Mesodermal cell (in vitro differentiated cells): ENCODE measurements around the gene TNFSF13.
A peak's percentile ranks its signal among the peaks of the same experiment; 100 is the strongest.

Experiments
- H3K27ac ChIP-seq: 2 replicates; pipeline ENCODE4 v1.7.0; 2013; ENCODE audit warnings: mild to moderate bottlenecking, low read depth, low read length, moderate library complexity; ENCODE audit not compliant: severe bottlenecking
- H3K36me3 ChIP-seq: 2 replicates; pipeline ENCODE4 v1.7.1; 2013; ENCODE audit warnings: mild to moderate bottlenecking, low read length, moderate library complexity; ENCODE audit not compliant: control insufficient read depth, insufficient read depth
- H3K4me1 ChIP-seq: one replicate; pipeline ENCODE4 v1.7.1; 2013; ENCODE audit warnings: mild to moderate bottlenecking, low read length; ENCODE audit not compliant: insufficient read depth, control insufficient read depth, poor library complexity, severe bottlenecking
- H3K4me3 ChIP-seq: 2 replicates; pipeline ENCODE4 v1.7.0; 2013; ENCODE audit warnings: low read length, control low read depth, mild to moderate bottlenecking; ENCODE audit not compliant: insufficient read depth, poor library complexity, severe bottlenecking; ENCODE audit errors: extremely low read depth
- H3K9me3 ChIP-seq: 2 replicates; pipeline ENCODE4 v1.7.1; 2013; ENCODE audit warnings: mild to moderate bottlenecking, low read length, moderate library complexity; ENCODE audit not compliant: control insufficient read depth
- WGBS, 2 experiments: methylation state at CpG; one replicate each; pipeline ENCODE4 v1.1.5; 2013; ENCODE audit warnings: missing lambda C conversion rate in 2 of 2; ENCODE audit not compliant: insufficient coverage in 2 of 2; 5-methylcytosine and 5-hydroxymethylcytosine counted together

TNFSF13 gene

DNA sequence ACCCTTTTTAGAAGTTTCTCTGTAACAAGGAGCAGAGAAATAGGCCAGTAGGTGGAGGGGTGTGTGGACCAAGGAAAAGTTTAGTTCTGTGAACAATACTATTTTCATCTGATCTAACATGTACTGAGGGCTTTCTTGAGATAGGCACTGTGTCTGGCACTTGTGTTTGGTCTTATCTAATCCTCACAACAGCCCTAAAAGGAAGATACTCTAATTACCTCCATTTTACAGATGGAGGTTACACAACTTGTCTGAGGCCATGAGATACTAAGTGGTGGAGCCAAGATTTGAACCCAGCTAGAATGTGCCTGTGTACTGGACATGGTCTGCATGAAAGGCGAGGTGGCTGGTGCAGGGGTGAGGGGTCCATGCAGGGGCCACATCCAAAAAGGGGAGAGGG lies 5.2 kb upstream of the TNFSF13 start:
- H3K36me3 ChIP-seq: no peaks in the 10 kb centered on the region
- no peak overlapping the region for H3K4me3 ChIP-seq
- H3K27ac ChIP-seq: no peak overlapping the region
- no peaks in the 10 kb centered on the region for H3K9me3 ChIP-seq
- WGBS, 2 experiments: 80% methylated on average over 1 of the region's 1 CpG; no CpG with 5 or more reads in 1 of the 2 experiments
- peaks cover 9% of the 10 kb centered on the region for H3K4me1 ChIP-seq

DNA sequence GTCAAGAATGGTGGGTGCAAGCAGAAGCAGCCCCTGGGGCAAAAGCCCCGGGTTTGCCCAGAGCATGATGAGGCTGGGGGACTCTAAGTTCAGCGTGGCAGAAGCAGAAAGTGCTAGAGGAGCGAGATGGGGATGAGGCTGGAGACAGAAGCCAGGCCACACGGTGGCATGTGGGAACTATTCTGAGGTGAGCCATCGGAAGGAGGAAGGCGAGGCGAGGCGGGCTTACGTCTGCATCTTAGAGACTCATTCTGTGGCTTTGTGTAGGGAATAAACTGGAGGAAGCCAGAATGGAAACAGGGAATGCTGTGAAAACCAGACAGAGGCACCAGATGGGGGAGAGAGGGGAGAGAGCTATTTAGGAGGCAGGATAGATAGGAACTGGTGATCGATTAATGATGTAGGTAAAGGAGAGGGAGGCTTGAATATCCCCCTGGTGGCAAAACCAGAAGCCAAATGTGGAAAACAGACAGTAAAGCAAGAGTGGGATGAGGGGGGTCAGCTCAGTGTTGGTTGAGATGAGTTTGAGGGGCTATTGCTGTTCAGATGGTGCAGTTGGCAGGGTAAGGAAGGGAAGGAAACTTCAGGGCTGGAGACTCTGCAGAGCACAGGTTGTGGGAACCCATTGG lies 3.1 kb upstream of the TNFSF13 start:
- H3K9me3 ChIP-seq: no peaks in the 10 kb centered on the region
- WGBS, 2 experiments: 58 to 68% methylated on average over 10 of the region's 10 CpGs
- H3K27ac ChIP-seq: no peak overlapping the region
- no peaks in the 10 kb centered on the region for H3K36me3 ChIP-seq
- peaks cover 10% of the 10 kb centered on the region for H3K4me1 ChIP-seq
- H3K4me3 ChIP-seq: no peak overlapping the region

DNA sequence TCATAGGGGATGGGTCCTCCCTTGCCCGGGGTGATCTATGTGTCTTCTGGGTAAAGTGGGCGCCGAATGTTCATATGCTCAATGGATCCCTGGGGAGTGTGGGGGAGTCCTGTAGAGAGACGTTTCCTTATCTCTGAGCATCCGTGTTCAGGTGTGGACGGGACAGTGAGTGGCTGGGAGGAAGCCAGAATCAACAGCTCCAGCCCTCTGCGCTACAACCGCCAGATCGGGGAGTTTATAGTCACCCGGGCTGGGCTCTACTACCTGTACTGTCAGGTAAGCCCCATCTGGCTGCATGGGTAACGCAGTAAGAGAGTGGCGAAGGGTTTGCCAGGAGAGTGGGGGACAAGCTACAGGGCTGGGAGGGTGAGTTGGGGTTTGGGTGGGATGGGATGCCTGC lies 1.9 kb upstream of the TNFSF13 start:
- Histone ChIP-seq H3K4me1 (peaks cover 10% of the 10 kb centered on the region), H3K27ac (no peak overlapping the region), H3K36me3 (no peaks in the 10 kb centered on the region), H3K4me3 (no peak overlapping the region), H3K9me3 (no peaks in the 10 kb centered on the region)
- 94 to 97% methylated on average over 7 to 11 of the region's 12 CpGs for WGBS, 2 experiments

DNA sequence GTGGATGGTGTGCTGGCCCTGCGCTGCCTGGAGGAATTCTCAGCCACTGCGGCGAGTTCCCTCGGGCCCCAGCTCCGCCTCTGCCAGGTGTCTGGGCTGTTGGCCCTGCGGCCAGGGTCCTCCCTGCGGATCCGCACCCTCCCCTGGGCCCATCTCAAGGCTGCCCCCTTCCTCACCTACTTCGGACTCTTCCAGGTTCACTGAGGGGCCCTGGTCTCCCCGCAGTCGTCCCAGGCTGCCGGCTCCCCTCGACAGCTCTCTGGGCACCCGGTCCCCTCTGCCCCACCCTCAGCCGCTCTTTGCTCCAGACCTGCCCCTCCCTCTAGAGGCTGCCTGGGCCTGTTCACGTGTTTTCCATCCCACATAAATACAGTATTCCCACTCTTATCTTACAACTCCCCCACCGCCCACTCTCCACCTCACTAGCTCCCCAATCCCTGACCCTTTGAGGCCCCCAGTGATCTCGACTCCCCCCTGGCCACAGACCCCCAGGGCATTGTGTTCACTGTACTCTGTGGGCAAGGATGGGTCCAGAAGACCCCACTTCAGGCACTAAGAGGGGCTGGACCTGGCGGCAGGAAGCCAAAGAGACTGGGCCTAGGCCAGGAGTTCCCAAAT lies 1.3 kb upstream of the TNFSF13 start:
- H3K27ac ChIP-seq: no peak overlapping the region

DNA sequence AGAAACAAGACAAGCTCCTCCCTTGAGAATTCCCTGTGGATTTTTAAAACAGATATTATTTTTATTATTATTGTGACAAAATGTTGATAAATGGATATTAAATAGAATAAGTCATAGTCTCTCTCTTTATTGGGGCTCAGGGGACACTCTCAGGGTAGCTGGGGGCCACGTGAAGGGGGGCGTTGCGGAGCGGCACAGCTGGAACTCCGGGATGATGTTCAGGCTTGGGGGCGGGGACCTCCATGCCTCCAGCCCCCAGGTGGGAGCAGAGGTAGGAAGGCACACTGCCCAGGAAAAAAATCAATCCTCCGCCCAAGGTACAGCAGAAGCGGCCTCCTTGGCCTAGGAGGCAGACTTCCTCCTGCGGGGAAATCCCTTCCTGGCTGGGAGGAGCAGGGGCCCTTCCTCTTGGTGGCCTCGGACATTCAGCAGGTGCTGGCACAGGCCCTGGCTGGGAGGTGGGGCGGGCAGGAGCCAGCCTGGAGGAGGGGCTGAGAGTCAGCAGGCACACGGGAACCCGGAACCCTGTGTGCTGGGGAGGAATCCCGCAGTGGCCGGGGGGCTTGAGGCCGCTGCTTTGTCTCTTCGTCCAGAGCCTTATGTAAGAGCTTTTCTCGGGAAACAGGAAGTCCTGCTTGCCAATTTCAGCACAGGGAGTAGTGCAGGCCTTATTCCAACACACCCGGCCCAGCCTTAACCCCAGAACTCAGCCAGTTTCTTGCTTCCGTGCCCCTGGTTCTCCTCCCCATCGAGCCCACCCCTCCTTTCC lies 591 bp upstream of the TNFSF13 start:
- Histone ChIP-seq H3K36me3 (peaks cover 3% of the 10 kb centered on the region), H3K27ac (peak overlapping the region; percentile 29), H3K4me3 (no peak overlapping the region), H3K4me1 (peaks cover 15% of the 10 kb centered on the region), H3K9me3 (no peaks in the 10 kb centered on the region)
- WGBS, 2 experiments: 39 to 41% methylated on average over 21 of the region's 21 CpGs

More for the DNA sequence above, 1.3 kb upstream of the TNFSF13 start:
- no peaks in the 10 kb centered on the region for H3K9me3 ChIP-seq
- peaks cover 10% of the 10 kb centered on the region for H3K4me1 ChIP-seq
- no peaks in the 10 kb centered on the region for H3K36me3 ChIP-seq
- no peak overlapping the region for H3K4me3 ChIP-seq
- 82 to 84% methylated on average over 14 to 18 of the region's 19 CpGs for WGBS, 2 experiments

DNA sequence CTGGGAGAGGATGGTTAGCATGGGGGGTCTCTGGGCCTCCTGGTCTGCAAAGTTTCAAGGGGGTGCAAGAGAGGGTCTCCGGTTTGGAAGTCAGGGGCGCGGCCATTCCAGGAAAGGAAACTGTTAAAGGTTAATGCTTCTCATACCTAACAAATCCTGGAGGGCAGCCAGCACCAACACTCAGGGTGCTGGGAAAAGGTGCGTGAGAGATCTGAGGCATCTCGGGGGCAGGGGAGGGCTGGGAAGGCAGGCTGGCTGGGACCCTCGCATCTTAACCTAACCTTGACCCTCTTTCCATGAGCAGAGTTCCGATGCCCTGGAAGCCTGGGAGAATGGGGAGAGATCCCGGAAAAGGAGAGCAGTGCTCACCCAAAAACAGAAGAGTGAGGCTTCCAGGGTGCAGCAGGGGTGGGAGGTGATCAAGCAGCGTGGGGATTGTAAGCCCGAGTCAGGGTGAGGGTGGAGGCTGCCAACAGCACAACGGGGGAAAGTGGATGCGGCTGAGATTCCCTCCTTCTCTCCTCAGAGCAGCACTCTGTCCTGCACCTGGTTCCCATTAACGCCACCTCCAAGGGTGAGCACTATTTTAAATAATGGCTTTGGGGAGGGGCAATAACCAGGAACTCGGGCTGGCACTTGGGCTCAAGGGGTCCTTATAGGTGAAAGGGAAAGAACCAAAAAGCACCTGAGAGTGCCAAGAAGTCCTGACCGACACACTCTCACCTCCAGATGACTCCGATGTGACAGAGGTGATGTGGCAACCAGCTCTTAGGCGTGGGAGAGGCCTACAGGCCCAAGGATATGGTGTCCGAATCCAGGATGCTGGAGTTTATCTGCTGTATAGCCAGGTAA lies 996 bp downstream of the TNFSF13 start:
- H3K4me3 ChIP-seq: no peak overlapping the region
- 87 to 97% methylated on average over 15 to 17 of the region's 18 CpGs for WGBS, 2 experiments
- H3K9me3 ChIP-seq: no peaks in the 10 kb centered on the region
- H3K4me1 ChIP-seq: peaks cover 24% of the 10 kb centered on the region
- H3K36me3 ChIP-seq: peaks cover 19% of the 10 kb centered on the region
- no peak overlapping the region for H3K27ac ChIP-seq

DNA sequence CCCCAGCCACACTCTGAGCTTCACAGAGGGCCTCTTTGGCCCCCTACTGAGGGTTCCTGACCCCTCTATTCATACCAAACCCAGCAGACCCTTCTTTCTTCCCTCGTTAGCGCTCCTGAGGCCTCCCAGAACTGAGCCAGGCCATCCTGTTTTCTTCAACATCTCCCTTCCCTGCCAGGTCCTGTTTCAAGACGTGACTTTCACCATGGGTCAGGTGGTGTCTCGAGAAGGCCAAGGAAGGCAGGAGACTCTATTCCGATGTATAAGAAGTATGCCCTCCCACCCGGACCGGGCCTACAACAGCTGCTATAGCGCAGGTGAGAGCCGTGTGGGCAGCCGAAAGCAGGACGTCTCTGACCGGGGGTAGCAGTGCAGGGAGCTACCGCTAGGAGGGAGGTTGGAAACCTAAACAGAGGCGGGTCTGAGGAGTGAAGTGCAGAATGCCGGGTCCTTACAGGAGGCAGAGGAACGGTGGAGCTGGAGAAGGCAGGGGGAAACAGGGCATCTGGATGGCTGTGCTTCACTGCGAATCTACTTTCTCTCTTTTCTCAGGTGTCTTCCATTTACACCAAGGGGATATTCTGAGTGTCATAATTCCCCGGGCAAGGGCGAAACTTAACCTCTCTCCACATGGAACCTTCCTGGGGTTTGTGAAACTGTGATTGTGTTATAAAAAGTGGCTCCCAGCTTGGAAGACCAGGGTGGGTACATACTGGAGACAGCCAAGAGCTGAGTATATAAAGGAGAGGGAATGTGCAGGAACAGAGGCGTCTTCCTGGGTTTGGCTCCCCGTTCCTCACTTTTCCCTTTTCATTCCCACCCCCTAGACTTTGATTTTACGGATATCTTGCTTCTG lies 1.9 kb downstream of the TNFSF13 start:
- Histone ChIP-seq H3K9me3 (no peaks in the 10 kb centered on the region), H3K27ac (peak overlapping the region; percentile 78), H3K36me3 (peaks cover 27% of the 10 kb centered on the region), H3K4me3 (peak overlapping the region; percentile 97), H3K4me1 (peaks cover 24% of the 10 kb centered on the region)
- 25 to 40% methylated on average over 11 to 16 of the region's 22 CpGs for WGBS, 2 experiments

DNA sequence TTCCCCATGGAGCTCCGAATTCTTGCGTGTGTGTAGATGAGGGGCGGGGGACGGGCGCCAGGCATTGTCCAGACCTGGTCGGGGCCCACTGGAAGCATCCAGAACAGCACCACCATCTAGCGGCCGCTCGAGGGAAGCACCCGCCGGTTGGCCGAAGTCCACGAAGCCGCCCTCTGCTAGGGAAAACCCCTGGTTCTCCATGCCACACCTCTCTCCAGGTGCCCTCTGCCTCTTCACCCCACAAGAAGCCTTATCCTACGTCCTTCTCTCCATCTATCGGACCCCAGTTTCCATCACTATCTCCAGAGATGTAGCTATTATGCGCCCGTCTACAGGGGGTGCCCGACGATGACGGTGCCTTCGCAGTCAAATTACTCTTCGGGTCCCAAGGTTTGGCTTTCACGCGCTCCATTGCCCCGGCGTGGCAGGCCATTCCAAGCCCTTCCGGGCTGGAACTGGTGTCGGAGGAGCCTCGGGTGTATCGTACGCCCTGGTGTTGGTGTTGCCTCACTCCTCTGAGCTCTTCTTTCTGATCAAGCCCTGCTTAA lies 2.6 kb downstream of the TNFSF13 start:
- peak overlapping the region; percentile 81 for H3K27ac ChIP-seq
- H3K36me3 ChIP-seq: peaks cover 34% of the 10 kb centered on the region
- peak overlapping the region; percentile 97 for H3K4me3 ChIP-seq
- H3K4me1 ChIP-seq: peaks cover 25% of the 10 kb centered on the region
- H3K9me3 ChIP-seq: no peaks in the 10 kb centered on the region
- WGBS, 2 experiments: 0% methylated on average over 19 to 24 of the region's 32 CpGs

DNA sequence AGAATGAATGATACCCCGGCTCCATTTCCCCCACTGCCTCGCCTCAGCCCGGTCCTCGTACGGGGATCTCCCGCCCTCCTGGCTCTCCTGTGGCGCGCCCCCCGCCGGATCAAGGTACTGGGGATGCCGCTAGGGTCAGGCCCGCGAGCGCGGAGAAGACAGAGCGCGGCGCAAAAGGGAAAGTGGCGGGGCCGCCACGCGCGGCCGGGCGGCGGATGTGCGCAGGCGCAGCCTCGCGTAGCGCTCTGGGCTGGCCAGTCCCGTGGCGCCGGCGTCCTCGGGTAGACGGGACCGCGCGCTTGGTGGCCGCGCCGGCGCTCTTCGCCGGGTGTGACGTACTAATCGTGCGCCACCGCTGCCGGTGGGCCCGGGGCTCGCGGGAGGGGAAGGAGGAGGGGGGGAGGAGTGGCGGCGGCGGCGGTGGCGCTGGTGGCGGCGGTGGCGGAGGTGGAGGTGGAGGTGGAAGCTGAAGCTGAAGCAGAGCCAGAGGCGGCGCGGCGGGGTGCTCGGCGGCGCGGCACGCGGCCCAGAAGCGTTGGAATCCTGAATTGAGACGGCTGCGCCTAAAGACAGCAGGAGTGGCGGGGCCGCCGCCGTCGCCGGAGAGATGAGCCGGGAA lies 3.1 kb downstream of the TNFSF13 start, which contains the start of gene SENP3:
Gene SENP3, plus strand, starts transcription at position 331 of the 619 bp plus-strand sequence. CDS start 1,158 bp downstream, outside the sequence.
- no peaks in the 10 kb centered on the region for H3K9me3 ChIP-seq
- WGBS, 2 experiments: 0% methylated on average over 36 to 74 of the region's 82 CpGs
- peak within 1 kb of the TSS; percentile 97 for H3K4me3 ChIP-seq

More for the DNA sequence above, 3.1 kb downstream of the TNFSF13 start, which contains the start of gene SENP3:
- Histone ChIP-seq H3K4me1 (peaks cover 31% of the 10 kb centered on the region), H3K27ac (peak within 1 kb of the TSS; percentile 81), H3K36me3 (peaks cover 40% of the 10 kb centered on the region)
